GM12878 (cell line): ENCODE results near the gene DCST1.

Experiments used
- KDM1A ChIP-seq: fragments of 200-600 bp; sonication (generic); IDR thresholded peaks from 2 replicates; pipeline ENCODE4 v1.6.1; 2016; ENCODE audit warnings: borderline replicate concordance
- RAD21 ChIP-seq: IDR thresholded peaks from 2 replicates; pipeline ENCODE4 v1.6.1; 2011; ENCODE audit warnings: mild to moderate bottlenecking, low read depth, low read length, moderate library complexity; ENCODE audit not compliant: insufficient read depth
- TAF1 ChIP-seq: IDR thresholded peaks from 2 replicates; pipeline ENCODE4 v1.6.1; 2011; ENCODE audit warnings: mild to moderate bottlenecking, low read depth, low read length, borderline replicate concordance
- TF ChIP-seq, protein P1 (sequence below), 3 experiments: IDR thresholded peaks in 2 of 3; conservative IDR thresholded peaks in 1 of 3; 2 replicates each; pipeline ENCODE4 v1.5.1; 2011; ENCODE audit warnings: low read depth in 3 of 3, low read length in 3 of 3, mild to moderate bottlenecking in 3 of 3, control low read depth in 2 of 3, moderate library complexity in 2 of 3, inconsistent platforms in 1 of 3, mixed read lengths in 1 of 3; ENCODE audit not compliant: control insufficient read depth in 2 of 3, insufficient read depth in 1 of 3; ENCODE audit errors: extremely low read depth in 1 of 3

DNA sequence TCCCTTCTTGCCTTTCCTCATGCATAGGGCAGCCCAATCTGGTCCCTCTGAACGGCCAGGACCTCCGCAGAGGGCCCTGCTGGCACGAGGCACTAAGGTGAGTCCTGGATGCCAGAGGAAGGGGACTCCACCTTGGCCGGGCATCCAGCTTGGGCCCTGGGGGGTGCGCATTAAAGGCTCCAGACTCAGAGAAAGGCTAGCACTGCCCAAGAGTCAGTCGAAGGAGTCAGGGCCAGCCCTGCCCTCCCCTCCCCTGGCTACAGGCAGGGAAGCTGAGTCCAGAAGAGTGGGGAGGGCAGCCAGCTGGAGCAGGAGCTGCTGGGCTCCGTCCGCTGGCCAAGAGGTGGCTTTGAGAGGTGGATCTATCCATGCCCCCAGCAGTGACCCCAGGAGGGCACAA lies 27.1 kb downstream of the DCST1 start:
- TF ChIP-seq TAF1, result no peak
- TF ChIP-seq, protein P1, sequence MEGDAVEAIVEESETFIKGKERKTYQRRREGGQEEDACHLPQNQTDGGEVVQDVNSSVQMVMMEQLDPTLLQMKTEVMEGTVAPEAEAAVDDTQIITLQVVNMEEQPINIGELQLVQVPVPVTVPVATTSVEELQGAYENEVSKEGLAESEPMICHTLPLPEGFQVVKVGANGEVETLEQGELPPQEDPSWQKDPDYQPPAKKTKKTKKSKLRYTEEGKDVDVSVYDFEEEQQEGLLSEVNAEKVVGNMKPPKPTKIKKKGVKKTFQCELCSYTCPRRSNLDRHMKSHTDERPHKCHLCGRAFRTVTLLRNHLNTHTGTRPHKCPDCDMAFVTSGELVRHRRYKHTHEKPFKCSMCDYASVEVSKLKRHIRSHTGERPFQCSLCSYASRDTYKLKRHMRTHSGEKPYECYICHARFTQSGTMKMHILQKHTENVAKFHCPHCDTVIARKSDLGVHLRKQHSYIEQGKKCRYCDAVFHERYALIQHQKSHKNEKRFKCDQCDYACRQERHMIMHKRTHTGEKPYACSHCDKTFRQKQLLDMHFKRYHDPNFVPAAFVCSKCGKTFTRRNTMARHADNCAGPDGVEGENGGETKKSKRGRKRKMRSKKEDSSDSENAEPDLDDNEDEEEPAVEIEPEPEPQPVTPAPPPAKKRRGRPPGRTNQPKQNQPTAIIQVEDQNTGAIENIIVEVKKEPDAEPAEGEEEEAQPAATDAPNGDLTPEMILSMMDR (IDR thresholded peaks at IDR 0.05 in 2 of 3, conservative IDR thresholded peaks at IDR 0.05 in 1 of 3; ENCODE audit: control insufficient read depth in 2 of 3, extremely low read depth in 1 of 3, insufficient read depth in 1 of 3, low read depth in 3 of 3, low read length in 3 of 3), result no peak
- no peak for TF ChIP-seq KDM1A
- no peak for TF ChIP-seq RAD21
